PC-3 (cell line): Measurements from ENCODE around the gene NAPB. TPM values are rescaled to one million over a fixed set of nuclear protein-coding genes. Genes with fewer than 3 reads are reported as not detected.

Experiments used
- ATAC-seq: fragments of 200-7000 bp; cut with Tn5 transposase; 2 replicates; pipeline ENCODE4 v1.9.1; 2020; ENCODE audit warnings: mild to moderate bottlenecking, moderate library complexity
- BruUV-seq: library from RNA; stranded (reverse); fragments of 400-500 nt; replicated peaks from 2 replicates; lab custom pipeline; 2021; lab: Mats Ljungman, UMichigan
- CTCF ChIA-PET: fragments of 300-600 bp; sonication (Branson Sonifier 250); formaldehyde crosslinking; loops from one replicate; lab custom pipeline; 2022; ENCODE audit warnings: antibody characterized with exemption; lab: Charles Lee
- POLR2A ChIA-PET: fragments of 300-600 bp; sonication (Branson Sonifier 250); formaldehyde crosslinking; loops from one replicate; lab custom pipeline; 2022; ENCODE audit warnings: antibody characterized with exemption; ENCODE audit not compliant: unreplicated experiment; lab: Charles Lee
- DNase-seq: peaks from one replicate; pipeline ENCODE4 v3.0.0-alpha.2; 2015
- H2AFZ ChIP-seq: fragments of 300-600 bp; sonication (generic); 2 replicates; pipeline ENCODE4 v1.6.0; 2016; ENCODE audit warnings: antibody characterized with exemption, low read length
- H3F3A ChIP-seq: fragments of 300-600 bp; sonication (generic); one replicate; pipeline ENCODE4 v1.6.0; 2017; ENCODE audit warnings: antibody characterized with exemption, low read length, control low read depth, mild to moderate bottlenecking; ENCODE audit not compliant: unreplicated experiment
- H3K27ac ChIP-seq: fragments of 300-600 bp; sonication (generic); 2 replicates; pipeline ENCODE4 v1.5.1; 2016; ENCODE audit warnings: mild to moderate bottlenecking, low read length
- H3K27me3 ChIP-seq: fragments of 300-600 bp; sonication (generic); 2 replicates; pipeline ENCODE4 v1.6.1; 2016; ENCODE audit warnings: low read length, mixed read lengths
- H3K36me3 ChIP-seq: fragments of 300-600 bp; sonication (generic); 2 replicates; pipeline ENCODE4 v1.6.1; 2016; ENCODE audit warnings: low read depth, mixed run types, low read length, mixed read lengths
- H3K4me1 ChIP-seq: fragments of 300-600 bp; sonication (generic); 2 replicates; pipeline ENCODE4 v1.5.1; 2016; ENCODE audit warnings: low read length; ENCODE audit not compliant: insufficient read depth
- H3K4me2 ChIP-seq: fragments of 300-600 bp; sonication (generic); 2 replicates; pipeline ENCODE4 v1.6.0; 2016; ENCODE audit warnings: low read length
- H3K4me3 ChIP-seq: fragments of 300-600 bp; sonication (generic); 2 replicates; pipeline ENCODE4 v1.5.1; 2016; ENCODE audit warnings: mild to moderate bottlenecking, low read length, mixed read lengths
- H3K79me2 ChIP-seq: fragments of 300-600 bp; sonication (generic); 2 replicates; pipeline ENCODE4 v1.6.1; 2017; ENCODE audit warnings: low read length, mixed read lengths
- H3K9ac ChIP-seq: fragments of 300-600 bp; sonication (generic); 2 replicates; pipeline ENCODE4 v1.6.0; 2016; ENCODE audit warnings: mild to moderate bottlenecking, low read length
- H3K9me2 ChIP-seq: fragments of 300-600 bp; sonication (generic); replicated peaks from 2 replicates; pipeline ENCODE4 v1.6.1; 2016; ENCODE audit warnings: mixed run types, low read length, mixed read lengths
- H3K9me3 ChIP-seq: fragments of 300-600 bp; sonication (generic); 2 replicates; pipeline ENCODE4 v1.6.1; 2016; ENCODE audit warnings: low read length, mixed read lengths
- H4K20me1 ChIP-seq: fragments of 300-600 bp; sonication (generic); 2 replicates; pipeline ENCODE4 v1.6.1; 2016; ENCODE audit warnings: low read length, mixed read lengths
- EZH2 ChIP-seq: fragments of 300-600 bp; sonication (generic); IDR thresholded peaks from one replicate; pipeline ENCODE4 v1.6.1; 2017; ENCODE audit warnings: antibody characterized with exemption, mild to moderate bottlenecking, low read length; ENCODE audit not compliant: unreplicated experiment
- EZH2phosphoT487 ChIP-seq: fragments of 300-600 bp; sonication (generic); IDR thresholded peaks from 2 replicates; pipeline ENCODE4 v1.6.1; 2018; ENCODE audit warnings: mild to moderate bottlenecking, antibody characterized with exemption, low read length, borderline replicate concordance
- intact Hi-C: fragments of 100-400 bp; cut with micrococcal nuclease; formaldehyde crosslinking; loops from 2 replicates; pipeline ENCODE4 v1.9.0; 2023
- total RNA-seq: library from RNA; depleted of rRNA; stranded (reverse); fragments of >200 nt; gene quantifications from 2 replicates; pipeline ENCODE4 v1.2.3, GENCODE V29; 2014
- TF ChIP-seq, protein P1 (sequence below): fragments of 300-600 bp; sonication (generic); conservative IDR thresholded peaks from 2 replicates; pipeline ENCODE4 v1.5.1; 2017; ENCODE audit warnings: antibody characterized with exemption, low read depth, mild to moderate bottlenecking, low read length

The NAPB gene
- total RNA-seq, 1 experiment from 2014 or later = 7.8 TPM

GRCh38 chr20:23396950-23397627 is 24.2 kb downstream of the NAPB start:
- TF ChIP-seq EZH2 (no peak), EZH2phosphoT487 (no peak)
- TF ChIP-seq, protein P1, sequence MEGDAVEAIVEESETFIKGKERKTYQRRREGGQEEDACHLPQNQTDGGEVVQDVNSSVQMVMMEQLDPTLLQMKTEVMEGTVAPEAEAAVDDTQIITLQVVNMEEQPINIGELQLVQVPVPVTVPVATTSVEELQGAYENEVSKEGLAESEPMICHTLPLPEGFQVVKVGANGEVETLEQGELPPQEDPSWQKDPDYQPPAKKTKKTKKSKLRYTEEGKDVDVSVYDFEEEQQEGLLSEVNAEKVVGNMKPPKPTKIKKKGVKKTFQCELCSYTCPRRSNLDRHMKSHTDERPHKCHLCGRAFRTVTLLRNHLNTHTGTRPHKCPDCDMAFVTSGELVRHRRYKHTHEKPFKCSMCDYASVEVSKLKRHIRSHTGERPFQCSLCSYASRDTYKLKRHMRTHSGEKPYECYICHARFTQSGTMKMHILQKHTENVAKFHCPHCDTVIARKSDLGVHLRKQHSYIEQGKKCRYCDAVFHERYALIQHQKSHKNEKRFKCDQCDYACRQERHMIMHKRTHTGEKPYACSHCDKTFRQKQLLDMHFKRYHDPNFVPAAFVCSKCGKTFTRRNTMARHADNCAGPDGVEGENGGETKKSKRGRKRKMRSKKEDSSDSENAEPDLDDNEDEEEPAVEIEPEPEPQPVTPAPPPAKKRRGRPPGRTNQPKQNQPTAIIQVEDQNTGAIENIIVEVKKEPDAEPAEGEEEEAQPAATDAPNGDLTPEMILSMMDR = no peak
- no peak overlapping the region for H2AFZ ChIP-seq
- ChIA-PET CTCF (no interaction called here), POLR2A (no interaction called here)
- no peak overlapping the region for H3K27ac ChIP-seq
- H3K9me2 ChIP-seq = no peaks in the 10 kb centered on the region
- no peaks in the 10 kb centered on the region for H3K9me3 ChIP-seq
- peaks cover 18% of the 10 kb centered on the region for H3K36me3 ChIP-seq
- H3F3A ChIP-seq = no peaks in the 10 kb centered on the region
- H3K9ac ChIP-seq = no peak overlapping the region
- H3K4me3 ChIP-seq = no peak overlapping the region
- no TSS peak for BruUV-seq
- ATAC-seq (peak; percentile 48), DNase-seq (no peak)
- H3K27me3 ChIP-seq = no peaks in the 10 kb centered on the region
- peaks cover 2% of the 10 kb centered on the region; the same call in 1 of the 2 replicates for H3K79me2 ChIP-seq
- no peaks in the 10 kb centered on the region for H4K20me1 ChIP-seq
- no peak overlapping the region for H3K4me2 ChIP-seq
- intact Hi-C loops = no loop called here
- no peaks in the 10 kb centered on the region for H3K4me1 ChIP-seq

DNA sequence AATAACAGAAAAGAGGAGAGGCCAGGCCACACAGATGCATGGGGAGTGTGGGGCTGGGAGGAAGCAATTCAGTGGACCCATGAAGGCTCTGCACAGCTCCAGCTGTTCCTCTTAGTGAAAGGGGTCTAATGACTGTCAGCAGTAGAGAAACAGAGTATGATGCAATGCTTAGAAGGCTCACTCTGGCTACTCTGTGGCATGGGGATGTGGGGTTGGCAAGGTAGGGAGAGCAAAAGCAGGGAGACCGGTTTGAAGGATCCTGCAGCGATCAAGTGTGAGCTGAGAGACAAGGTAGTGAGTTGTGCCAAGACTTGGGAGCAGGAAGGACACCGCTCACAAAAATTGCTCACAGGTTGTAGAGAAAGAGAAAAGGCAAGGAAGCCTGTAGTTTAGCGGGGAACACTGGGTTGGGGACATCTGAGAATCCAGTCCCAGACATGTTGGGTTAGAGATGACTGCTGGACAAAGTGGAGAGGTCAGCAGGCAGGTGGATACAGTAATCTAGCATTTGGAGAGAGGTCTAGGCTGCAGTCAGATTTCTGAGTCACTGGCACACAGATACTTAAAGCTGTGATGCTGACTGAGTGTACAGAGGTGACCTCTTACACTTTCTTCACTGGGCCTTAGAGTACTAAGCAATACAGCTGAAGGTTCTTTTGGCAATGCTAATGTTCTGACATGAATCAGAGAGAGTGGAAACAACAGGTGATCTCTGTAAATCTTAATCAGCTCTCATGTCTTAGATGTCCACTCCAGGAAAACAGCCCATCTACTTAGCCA is 27.1 kb downstream of the NAPB start:
- Histone ChIP-seq H3K9ac (no peak overlapping the region), H3K36me3 (peaks cover 25% of the 10 kb centered on the region), H3K9me3 (no peaks in the 10 kb centered on the region), H4K20me1 (no peaks in the 10 kb centered on the region), H3K4me2 (no peak overlapping the region), H3K27me3 (no peaks in the 10 kb centered on the region), H3K4me3 (no peak overlapping the region), H3F3A (no peaks in the 10 kb centered on the region), H3K4me1 (no peaks in the 10 kb centered on the region), H3K9me2 (no peaks in the 10 kb centered on the region), H3K79me2 (no peaks in the 10 kb centered on the region), H3K27ac (no peak overlapping the region), H2AFZ (no peak overlapping the region)
- CTCF ChIA-PET = no interaction called here
- no peak for ATAC-seq
- no TSS peak for BruUV-seq
- no peak for DNase-seq
- POLR2A ChIA-PET = no interaction called here
- intact Hi-C loops = no loop called here
- TF ChIP-seq EZH2phosphoT487 (no peak), EZH2 (no peak)
- TF ChIP-seq, protein P1 = no peak

GRCh38 chr20:23391707-23392310 is 29.5 kb downstream of the NAPB start:
- intact Hi-C loops = no loop called here
- TF ChIP-seq, protein P1 = no peak
- no peak for TF ChIP-seq EZH2phosphoT487
- CTCF ChIA-PET = no interaction called here
- no peak overlapping the region for H3K4me3 ChIP-seq
- H3K9ac ChIP-seq = no peak overlapping the region
- H3K27ac ChIP-seq = no peak overlapping the region
- DNase-seq (no peak), ATAC-seq (no peak)
- peaks cover 25% of the 10 kb centered on the region for H3K36me3 ChIP-seq
- H3K27me3 ChIP-seq = no peaks in the 10 kb centered on the region
- H3K9me3 ChIP-seq = no peaks in the 10 kb centered on the region
- POLR2A ChIA-PET = no interaction called here
- BruUV-seq = no TSS peak
- no peaks in the 10 kb centered on the region for H3K79me2 ChIP-seq
- H3K9me2 ChIP-seq = no peaks in the 10 kb centered on the region
- no peaks in the 10 kb centered on the region for H3F3A ChIP-seq
- H3K4me2 ChIP-seq = no peak overlapping the region
- no peaks in the 10 kb centered on the region for H4K20me1 ChIP-seq
- no peaks in the 10 kb centered on the region for H3K4me1 ChIP-seq
- H2AFZ ChIP-seq = no peak overlapping the region
